Muscle layer of duodenum (tissue), 2 donors: ENCODE results near the gene LRRC74B.

Experiments used
- H3K27ac ChIP-seq: one replicate; pipeline ENCODE4 v1.7.0; 2013; ENCODE audit warnings: mild to moderate bottlenecking, low read length
- H3K27me3 ChIP-seq: one replicate; pipeline ENCODE4 v1.7.0; 2013; ENCODE audit warnings: low read depth, mild to moderate bottlenecking, control low read depth, low read length
- H3K36me3 ChIP-seq, 2 donors: one replicate each; pipeline ENCODE4 v1.7.0; 2013; ENCODE audit warnings: low read length in 2 of 2, control low read depth in 1 of 2, mild to moderate bottlenecking in 1 of 2; ENCODE audit not compliant: insufficient read depth in 2 of 2, control insufficient read depth in 1 of 2
- H3K4me1 ChIP-seq, 2 donors: one replicate each; pipeline ENCODE4 v1.7.0; 2013; ENCODE audit warnings: low read length in 2 of 2, mild to moderate bottlenecking in 2 of 2, control low read depth in 1 of 2, moderate library complexity in 1 of 2; ENCODE audit not compliant: insufficient read depth in 2 of 2, control insufficient read depth in 1 of 2
- H3K4me3 ChIP-seq, 2 donors: one replicate each; pipeline ENCODE4 v1.7.0; 2013; ENCODE audit warnings: low read length in 2 of 2, low read depth in 1 of 2, mild to moderate bottlenecking in 1 of 2
- H3K9me3 ChIP-seq, 2 donors: one replicate each; pipeline ENCODE4 v1.7.0; 2013; ENCODE audit warnings: low read length in 2 of 2, control low read depth in 1 of 2, mild to moderate bottlenecking in 1 of 2; ENCODE audit not compliant: control insufficient read depth in 1 of 2
- donor health status: healthy.

Gene LRRC74B

DNA sequence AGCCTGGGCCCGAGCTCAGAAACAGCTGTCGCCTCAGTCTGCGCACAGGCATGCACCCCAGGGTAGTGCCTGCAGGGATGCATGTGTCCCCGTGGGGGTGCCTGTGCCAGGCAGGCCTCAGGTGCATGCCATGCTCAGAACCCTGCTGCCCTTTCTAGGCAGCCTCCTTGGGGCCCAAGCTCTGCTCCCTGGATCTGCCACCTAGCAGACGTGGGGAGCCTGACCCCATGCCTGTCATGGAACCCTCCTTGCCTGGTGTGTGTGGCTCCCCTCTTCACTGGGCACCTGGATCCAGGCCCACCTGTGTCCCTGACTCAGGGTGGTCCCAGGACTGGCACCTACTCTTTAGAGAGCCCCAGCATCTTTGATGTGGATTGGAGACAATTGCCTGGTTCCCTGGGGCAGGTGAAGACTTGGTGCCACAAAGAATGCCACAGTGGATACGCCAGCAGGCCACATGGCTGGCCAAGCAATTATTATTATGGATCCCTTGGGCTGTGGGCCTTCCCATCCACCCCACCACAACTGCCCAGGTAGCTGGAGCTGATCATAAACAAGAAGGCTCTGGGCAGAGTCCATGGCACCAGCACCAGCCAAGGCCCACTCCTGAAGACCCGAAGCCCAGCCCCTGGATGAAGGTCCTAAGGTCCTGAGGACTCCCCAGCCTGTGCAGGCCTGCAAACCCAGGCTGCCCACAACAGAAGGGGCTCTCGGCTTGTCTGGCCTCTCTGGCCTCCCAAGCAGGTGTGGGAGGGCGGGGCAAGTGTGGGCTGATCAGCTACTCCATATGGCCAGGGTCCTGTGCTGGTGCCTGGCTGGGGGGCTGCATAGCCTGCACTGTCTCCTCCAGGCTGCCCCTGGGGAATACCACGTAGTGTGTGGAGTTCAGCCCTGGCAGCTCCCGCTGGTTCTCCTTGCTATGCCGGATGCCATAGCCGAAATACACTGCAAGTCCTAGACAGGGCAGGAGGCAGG lies 17.2 kb upstream of the LRRC74B start:
- Histone ChIP-seq H3K27me3 (peaks cover 3% of the 10 kb centered on the region), H3K4me3 (no peak overlapping the region), H3K4me1 (peaks cover 0 to 9% of the 10 kb centered on the region in 2 donors), H3K27ac (no peak overlapping the region), H3K9me3 (no peaks in the 10 kb centered on the region), H3K36me3 (no peaks in the 10 kb centered on the region)

DNA sequence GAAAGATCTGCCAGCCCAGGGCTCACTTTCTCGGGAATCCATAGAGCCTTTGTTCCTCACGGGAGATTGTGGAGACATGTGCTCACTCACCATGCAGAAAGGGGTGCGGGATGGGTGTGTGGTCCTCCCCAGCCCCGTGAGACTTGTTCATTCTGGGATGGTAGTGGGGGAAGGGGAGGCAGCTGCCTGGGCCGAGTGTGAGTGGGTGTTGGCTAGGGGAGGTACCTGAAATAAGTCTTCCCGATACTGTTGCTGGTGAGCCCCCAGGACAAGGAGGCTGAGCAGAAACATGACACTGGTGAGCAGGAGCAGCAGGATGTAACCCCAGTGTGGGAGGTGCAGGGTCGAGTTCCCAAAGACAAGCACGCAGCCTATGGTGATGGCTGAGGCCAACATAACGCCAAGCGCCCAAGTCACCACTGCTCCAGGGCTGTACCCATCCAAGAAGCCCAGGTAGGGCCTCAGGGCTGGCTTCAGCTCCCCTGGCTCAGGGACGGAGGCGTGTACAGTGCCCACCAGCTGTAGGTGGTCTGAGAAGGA lies 16.2 kb upstream of the LRRC74B start:
- H3K9me3 ChIP-seq = no peaks in the 10 kb centered on the region
- H3K36me3 ChIP-seq = no peaks in the 10 kb centered on the region
- no peak overlapping the region for H3K4me3 ChIP-seq
- peaks cover 0 to 9% of the 10 kb centered on the region in 2 donors for H3K4me1 ChIP-seq
- H3K27me3 ChIP-seq = peaks cover 3% of the 10 kb centered on the region
- no peak overlapping the region for H3K27ac ChIP-seq

DNA sequence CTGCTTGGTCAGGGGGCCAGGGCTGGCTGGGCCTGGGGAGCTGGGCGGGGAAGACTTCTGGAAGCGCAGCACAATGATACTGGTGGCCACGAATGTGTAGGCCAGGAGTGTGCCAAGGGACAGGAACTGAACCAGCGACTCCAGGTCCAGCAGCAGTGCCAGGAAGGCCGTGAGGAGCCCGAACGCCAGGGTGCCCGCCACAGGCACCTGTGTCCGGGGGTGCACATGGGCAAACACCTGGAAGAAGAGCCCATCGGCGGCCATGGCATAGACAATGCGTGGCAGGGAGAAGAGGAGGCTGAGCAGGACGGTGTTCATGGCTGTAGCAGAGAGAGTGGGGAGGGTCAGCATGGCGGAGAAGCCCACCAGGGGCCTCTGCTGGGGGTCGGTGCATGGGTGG lies 15.7 kb upstream of the LRRC74B start:
- Histone ChIP-seq H3K4me1 (peaks cover 0 to 9% of the 10 kb centered on the region in 2 donors), H3K36me3 (no peaks in the 10 kb centered on the region), H3K27me3 (peaks cover 3% of the 10 kb centered on the region), H3K9me3 (no peaks in the 10 kb centered on the region), H3K4me3 (no peak overlapping the region), H3K27ac (no peak overlapping the region)

DNA sequence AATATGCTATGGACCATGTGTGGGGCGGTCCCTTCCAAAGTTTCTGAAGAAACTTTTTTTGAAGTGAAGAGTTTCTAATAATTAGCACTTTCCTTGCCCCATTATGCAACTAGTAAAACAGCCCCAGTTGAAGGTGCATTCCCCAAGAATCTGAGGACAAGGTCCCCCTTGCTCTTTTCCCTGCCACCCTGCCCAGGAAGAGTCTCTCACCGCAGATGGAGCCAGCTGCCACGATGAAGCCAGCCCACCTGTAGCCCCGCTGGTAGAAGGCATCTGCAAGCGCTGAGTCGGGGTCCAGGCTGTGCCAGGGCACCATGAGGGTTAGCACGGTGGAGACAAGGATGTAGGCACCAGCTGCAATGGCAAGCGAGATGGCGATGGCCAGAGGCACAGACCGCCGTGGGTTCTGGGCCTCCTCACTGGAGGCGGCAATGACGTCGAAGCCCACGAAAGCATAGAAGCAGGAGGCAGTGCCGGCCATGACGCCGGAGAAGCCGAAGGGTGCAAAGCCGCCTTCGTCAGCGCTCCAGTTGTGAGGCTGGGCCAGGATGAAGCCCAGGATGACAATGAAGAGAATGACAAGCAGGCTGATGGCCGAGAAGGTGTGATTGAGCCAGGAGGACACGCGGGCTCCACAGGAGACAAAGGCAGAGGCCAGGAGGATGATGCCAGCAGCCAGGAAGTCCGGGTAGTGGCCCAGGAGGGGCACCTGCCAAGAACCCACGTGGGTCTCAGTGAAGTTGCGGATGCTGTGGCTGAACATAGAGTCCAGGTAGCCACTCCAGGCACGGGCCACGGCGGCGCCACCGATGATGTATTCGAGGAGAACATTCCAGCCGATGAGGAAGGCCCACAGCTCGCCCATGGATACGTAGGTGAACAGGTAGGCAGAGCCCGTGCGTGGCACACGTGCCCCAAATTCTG lies 14.9 kb upstream of the LRRC74B start:
- Histone ChIP-seq H3K4me1 (peaks cover 0 to 9% of the 10 kb centered on the region in 2 donors), H3K36me3 (no peaks in the 10 kb centered on the region), H3K27ac (no peak overlapping the region), H3K9me3 (no peaks in the 10 kb centered on the region), H3K4me3 (no peak overlapping the region), H3K27me3 (peaks cover 3% of the 10 kb centered on the region)

DNA sequence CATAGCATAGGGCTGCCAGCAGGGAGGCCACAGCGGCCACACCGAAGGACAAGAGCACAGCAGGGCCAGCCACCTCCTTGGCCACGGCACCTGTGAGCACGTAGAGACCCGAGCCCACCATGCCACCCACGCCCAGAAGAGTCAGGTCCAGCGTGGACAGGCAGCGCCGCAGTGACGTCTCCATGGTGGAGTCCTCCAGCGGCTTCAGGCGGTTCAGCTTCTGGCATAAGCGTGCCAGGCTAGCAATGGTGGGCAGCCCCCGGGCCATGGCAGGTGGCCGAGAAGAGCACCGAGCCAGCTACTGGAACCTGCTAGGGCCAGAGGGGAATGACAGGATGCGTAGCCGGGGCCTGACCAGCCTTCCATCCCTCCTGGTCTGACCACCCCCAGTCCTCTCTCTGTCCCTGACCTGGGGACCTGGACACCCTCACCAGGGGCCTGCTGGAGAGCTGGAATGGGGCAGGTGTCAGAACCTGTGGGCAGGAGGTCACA lies 14.2 kb upstream of the LRRC74B start:
- H3K9me3 ChIP-seq = no peaks in the 10 kb centered on the region
- no peak overlapping the region for H3K27ac ChIP-seq
- H3K27me3 ChIP-seq = peaks cover 3% of the 10 kb centered on the region
- H3K4me1 ChIP-seq = peaks cover 0 to 9% of the 10 kb centered on the region in 2 donors
- no peaks in the 10 kb centered on the region for H3K36me3 ChIP-seq
- H3K4me3 ChIP-seq = peak overlapping the region in 1 of 2 donors; percentile 11

DNA sequence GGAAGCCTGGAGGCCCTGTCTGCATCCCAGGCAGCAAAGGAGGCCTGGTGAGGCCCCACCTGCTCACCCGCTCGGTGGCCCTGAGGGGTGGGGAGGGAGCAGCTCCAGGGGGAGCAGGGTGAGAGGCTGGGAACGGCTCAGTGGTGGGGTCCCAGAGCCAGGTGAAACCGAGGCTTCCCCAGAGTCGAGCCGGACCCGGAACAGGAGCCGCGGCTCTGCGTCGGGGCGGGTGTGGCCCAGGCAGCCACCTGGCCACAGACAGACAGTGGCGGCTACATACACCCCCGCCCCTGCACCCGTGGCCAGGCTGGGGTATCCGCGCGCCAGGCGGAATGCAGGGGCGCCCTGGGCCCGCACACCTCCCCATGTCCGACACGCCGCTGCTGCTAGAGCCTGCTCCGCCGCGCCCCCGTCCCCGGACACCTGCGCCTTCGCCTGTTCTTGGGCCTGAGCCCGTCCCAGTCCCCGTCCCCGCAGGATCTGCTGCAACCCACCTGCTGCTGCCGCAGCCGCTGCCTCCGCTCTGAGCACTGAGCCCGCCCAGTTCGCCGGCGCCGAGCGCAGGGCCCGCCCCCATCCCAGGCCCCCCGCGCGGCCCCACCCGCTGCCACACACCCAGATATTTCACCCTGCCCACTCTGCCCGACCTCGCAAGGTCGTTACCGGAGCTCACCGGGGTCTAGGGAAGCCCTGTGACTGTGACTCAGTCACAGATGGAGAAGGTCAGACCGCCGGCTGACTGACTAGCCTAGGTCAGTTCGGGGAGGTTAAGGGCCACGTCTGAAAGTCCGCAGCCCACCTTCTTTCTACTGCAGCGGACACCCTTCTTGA lies 13.5 kb upstream of the LRRC74B start, which contains the start of gene SLC7A4:
Gene SLC7A4, minus strand, starts transcription at position 525 of the 831 bp plus-strand sequence. CDS start 749 bp downstream, outside the sequence.
- Histone ChIP-seq H3K4me3 (peak within 1 kb of the TSS; percentile 11 to 45), H3K27ac (no peak within 1 kb of the TSS), H3K9me3 (no peaks in the 10 kb centered on the region), H3K4me1 (peaks cover 0 to 9% of the 10 kb centered on the region in 2 donors), H3K27me3 (peaks cover 3% of the 10 kb centered on the region), H3K36me3 (no peaks in the 10 kb centered on the region)

DNA sequence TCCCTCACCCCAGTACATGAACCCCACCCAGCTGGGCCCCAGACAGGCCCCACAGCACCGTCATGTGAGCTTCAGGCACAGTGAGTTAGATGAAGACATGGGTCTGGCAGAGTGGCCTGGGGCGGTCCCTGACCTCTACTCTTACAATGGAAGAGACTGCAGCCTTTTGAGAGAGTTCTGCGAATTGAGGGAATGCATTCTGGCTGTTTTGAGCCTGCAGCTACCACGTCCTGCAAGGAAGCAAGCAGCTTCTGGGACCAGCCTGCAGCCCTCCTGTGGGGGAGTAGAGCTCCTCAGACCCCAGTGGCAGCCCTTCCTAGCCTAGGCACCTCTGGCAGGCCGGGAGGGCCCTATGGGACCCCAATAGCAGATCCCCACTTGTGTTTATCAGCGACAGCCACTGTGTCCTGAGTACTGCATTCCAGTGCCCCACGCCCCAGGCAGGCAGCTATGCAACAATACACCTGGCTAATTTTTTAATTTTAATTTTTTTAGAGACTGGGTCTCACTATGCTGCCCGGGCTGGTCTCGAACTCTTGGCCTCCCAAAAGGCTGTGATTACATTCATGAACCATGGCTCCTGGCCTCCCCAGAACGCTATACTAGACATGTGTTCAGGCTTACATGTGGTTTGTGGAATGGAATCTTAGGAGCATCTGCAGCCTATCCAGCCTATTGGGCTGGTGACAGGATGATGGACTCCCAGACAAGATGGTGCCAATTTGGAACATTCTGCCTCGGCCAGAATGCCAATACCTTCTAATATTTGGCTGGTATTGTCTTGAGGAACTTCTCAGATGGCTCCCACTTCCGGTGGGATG lies 12.7 kb upstream of the LRRC74B start:
- H3K9me3 ChIP-seq = no peaks in the 10 kb centered on the region
- H3K27me3 ChIP-seq = peaks cover 3% of the 10 kb centered on the region
- H3K4me3 ChIP-seq = peak overlapping the region in 1 of 2 donors; percentile 45
- no peak overlapping the region for H3K27ac ChIP-seq
- peaks cover 0 to 4% of the 10 kb centered on the region in 2 donors for H3K4me1 ChIP-seq
- no peaks in the 10 kb centered on the region for H3K36me3 ChIP-seq

DNA sequence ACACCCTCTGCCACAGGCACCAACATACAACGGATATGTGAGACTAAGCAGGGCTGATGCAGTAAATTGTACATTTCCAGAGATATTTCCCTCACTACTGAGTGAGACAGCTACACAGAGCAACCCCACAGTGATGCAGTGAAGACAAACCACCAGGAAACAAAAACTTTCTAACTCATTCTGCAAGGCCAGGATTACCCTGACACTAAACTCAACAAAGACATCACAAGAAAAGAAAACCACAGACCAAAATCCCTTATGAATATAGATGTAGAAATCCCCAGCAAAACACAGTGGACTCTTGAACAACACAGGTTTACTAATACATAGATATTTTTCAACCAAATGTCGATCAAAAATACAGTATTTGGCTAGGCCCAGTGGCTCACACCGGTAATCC lies 11.9 kb upstream of the LRRC74B start:
- H3K27me3 ChIP-seq = peaks cover 3% of the 10 kb centered on the region
- H3K4me1 ChIP-seq = peaks cover 0 to 4% of the 10 kb centered on the region in 2 donors
- H3K9me3 ChIP-seq = no peaks in the 10 kb centered on the region
- no peak overlapping the region for H3K27ac ChIP-seq
- no peak overlapping the region for H3K4me3 ChIP-seq
- no peaks in the 10 kb centered on the region for H3K36me3 ChIP-seq

DNA sequence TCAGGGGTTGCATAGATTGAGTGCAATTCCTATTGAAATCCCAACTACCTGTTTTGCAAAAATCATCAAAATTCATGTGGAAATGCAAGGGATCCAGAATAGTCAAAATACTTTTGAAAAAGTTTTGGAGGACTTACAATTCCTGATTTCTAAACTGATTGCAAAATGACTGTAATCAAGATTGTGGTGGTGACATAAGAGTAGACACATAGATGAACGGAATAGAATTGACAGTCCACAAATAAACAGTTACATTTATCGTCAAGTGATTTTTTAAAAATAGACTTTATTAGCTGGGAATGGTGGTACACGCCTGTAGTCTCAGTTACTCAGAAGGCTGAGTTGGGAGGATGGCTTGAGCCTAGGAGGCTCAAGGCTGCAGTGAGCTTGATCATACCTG lies 10.8 kb upstream of the LRRC74B start:
- H3K9me3 ChIP-seq = no peaks in the 10 kb centered on the region
- H3K27me3 ChIP-seq = no peaks in the 10 kb centered on the region
- H3K4me3 ChIP-seq = no peak overlapping the region
- H3K36me3 ChIP-seq = no peaks in the 10 kb centered on the region
- H3K4me1 ChIP-seq = peaks cover 0 to 4% of the 10 kb centered on the region in 2 donors
- H3K27ac ChIP-seq = no peak overlapping the region

DNA sequence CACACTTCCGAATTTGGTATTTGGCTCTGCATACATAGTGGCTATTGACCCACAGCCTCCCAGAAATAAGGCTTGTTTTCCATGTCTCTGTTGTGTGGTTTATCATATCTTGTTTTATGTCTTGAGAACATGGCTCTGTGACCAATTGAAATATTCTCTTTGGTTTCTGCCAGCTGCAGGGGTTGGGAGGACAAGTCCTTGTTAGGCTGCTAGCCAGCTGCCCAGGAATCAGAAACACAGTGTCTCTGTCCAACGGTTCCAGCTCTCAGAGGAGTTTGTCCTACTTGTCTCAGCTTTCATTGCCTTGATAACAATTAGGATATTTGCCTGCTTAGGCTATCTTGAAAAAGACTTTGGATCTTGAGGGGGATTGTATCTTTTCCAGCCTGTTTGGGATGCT lies 7.3 kb upstream of the LRRC74B start:
- Histone ChIP-seq H3K36me3 (no peaks in the 10 kb centered on the region), H3K9me3 (no peaks in the 10 kb centered on the region), H3K27me3 (no peaks in the 10 kb centered on the region), H3K4me3 (no peak overlapping the region), H3K4me1 (no peaks in the 10 kb centered on the region), H3K27ac (peak overlapping the region; percentile 39)
